ENCODE measurements around the gene IDH3G. TPM values are rescaled to one million over a fixed set of nuclear protein-coding genes. Genes with fewer than 3 reads are reported as not detected.

The IDH3G gene
- total RNA-seq, 1 donor from 2014 or later = 56.7 TPM

DNA sequence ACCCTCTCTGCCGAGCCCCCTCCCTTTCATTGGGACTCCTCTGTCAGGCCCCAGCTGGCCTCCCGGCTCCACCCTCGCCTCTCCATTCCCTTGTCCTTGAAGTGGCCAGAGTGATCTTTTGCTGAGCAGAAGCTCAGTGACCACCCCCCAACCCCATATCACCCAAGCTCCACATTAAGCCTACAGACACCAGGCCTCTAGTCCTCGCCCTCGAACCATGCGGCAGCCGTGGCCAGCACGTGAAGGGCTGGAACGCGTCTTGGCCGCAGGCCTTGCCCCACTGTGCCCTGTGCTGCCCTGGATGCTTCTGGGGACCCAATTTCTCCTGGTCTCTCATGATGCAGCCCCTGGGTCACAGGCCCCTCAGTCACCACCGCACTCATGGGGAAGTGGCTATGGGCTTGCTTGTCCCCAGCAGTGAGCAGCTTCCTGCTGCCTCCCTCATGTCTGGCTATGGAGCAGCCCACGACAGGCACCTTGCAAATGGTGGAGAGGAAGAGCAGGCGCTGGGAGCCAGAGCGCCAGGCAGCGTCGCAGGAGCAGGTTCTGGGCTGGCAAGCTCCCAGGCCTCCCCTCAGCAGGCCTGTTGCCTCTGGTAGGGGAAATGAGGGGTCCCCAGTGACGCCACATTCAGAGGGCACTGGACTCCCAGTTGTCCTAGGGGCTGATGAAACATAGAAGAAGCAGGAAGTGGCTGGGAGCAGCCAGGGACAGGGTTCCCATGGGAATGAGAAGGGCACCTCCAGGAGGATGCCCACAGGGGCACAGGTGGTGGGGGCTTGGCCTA is 14.1 kb downstream of the IDH3G start:
- Mint-ChIP-seq H3K9me3 (ENCODE audit: unreplicated experiment) (no peaks in the 10 kb centered on the region), H3K27ac (ENCODE audit: unreplicated experiment) (peak overlapping the region; percentile 18), H3K27me3 (ENCODE audit: unreplicated experiment) (no peaks in the 10 kb centered on the region), H3K36me3 (ENCODE audit: unreplicated experiment) (no peaks in the 10 kb centered on the region), H3K4me1 (ENCODE audit: low read depth, unreplicated experiment) (no peaks in the 10 kb centered on the region), H3K4me3 (ENCODE audit: unreplicated experiment) (no peak overlapping the region)
- TF ChIP-seq, protein P1, sequence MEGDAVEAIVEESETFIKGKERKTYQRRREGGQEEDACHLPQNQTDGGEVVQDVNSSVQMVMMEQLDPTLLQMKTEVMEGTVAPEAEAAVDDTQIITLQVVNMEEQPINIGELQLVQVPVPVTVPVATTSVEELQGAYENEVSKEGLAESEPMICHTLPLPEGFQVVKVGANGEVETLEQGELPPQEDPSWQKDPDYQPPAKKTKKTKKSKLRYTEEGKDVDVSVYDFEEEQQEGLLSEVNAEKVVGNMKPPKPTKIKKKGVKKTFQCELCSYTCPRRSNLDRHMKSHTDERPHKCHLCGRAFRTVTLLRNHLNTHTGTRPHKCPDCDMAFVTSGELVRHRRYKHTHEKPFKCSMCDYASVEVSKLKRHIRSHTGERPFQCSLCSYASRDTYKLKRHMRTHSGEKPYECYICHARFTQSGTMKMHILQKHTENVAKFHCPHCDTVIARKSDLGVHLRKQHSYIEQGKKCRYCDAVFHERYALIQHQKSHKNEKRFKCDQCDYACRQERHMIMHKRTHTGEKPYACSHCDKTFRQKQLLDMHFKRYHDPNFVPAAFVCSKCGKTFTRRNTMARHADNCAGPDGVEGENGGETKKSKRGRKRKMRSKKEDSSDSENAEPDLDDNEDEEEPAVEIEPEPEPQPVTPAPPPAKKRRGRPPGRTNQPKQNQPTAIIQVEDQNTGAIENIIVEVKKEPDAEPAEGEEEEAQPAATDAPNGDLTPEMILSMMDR (IDR thresholded peaks at IDR 0.05; ENCODE audit: partially characterized antibody, unreplicated experiment) = no peak
- DNase-seq = no peak

DNA sequence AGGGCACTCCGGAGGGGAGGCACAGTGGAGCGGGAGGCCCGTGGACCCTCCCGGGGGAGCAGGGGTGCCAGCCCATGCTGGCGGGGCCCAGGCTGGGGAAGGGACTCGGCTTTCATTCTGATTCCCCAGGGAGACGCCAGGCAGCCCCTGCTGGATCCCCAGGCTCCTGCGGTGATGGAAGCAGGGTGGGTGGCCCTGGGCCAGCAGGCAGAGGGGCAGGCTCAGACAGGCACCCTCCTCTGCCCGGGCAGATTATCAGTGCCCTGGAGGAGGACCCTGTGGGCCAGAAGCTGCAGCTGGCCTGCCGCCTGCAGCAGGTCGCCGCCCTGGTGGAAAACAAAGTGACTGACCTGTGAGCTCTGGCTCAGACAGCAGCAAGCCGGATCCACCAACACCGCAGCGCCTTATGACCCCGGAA is 15.5 kb downstream of the IDH3G start:
- DNase-seq = peak; percentile 6
- TF ChIP-seq, protein P1 (IDR thresholded peaks at IDR 0.05; ENCODE audit: partially characterized antibody, unreplicated experiment) = no peak
- H3K4me3 Mint-ChIP-seq (ENCODE audit: unreplicated experiment) = no peak overlapping the region
- no peaks in the 10 kb centered on the region for H3K4me1 Mint-ChIP-seq (ENCODE audit: low read depth, unreplicated experiment)
- no peaks in the 10 kb centered on the region for H3K9me3 Mint-ChIP-seq (ENCODE audit: unreplicated experiment)
- no peaks in the 10 kb centered on the region for H3K36me3 Mint-ChIP-seq (ENCODE audit: unreplicated experiment)
- no peaks in the 10 kb centered on the region for H3K27me3 Mint-ChIP-seq (ENCODE audit: unreplicated experiment)
- no peak overlapping the region for H3K27ac Mint-ChIP-seq (ENCODE audit: unreplicated experiment)

DNA sequence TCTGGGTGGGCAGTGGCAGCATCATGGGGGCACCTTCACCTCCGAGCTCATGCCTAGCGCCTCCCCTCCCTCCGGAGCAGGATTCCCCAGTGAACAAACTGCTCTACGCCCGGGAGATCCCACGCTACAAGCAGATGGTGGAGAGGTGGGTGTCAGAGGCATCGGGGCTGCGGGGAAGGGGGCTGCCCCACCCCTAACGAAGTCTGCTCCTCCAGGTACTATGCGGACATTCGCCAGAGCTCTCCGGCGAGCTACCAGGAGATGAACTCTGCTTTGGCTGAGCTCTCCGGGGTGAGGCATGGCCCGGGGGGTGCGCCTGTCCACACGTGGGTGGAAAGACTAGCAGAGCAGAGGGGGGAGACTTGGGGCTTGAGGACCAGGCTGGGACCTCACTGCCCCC is 16.0 kb downstream of the IDH3G start:
- Mint-ChIP-seq H3K27ac (ENCODE audit: unreplicated experiment) (no peak overlapping the region), H3K36me3 (ENCODE audit: unreplicated experiment) (no peaks in the 10 kb centered on the region), H3K4me3 (ENCODE audit: unreplicated experiment) (no peak overlapping the region), H3K9me3 (ENCODE audit: unreplicated experiment) (no peaks in the 10 kb centered on the region), H3K27me3 (ENCODE audit: unreplicated experiment) (no peaks in the 10 kb centered on the region), H3K4me1 (ENCODE audit: low read depth, unreplicated experiment) (no peaks in the 10 kb centered on the region)
- peak; percentile 0 for DNase-seq
- TF ChIP-seq, protein P1 (IDR thresholded peaks at IDR 0.05; ENCODE audit: partially characterized antibody, unreplicated experiment) = no peak

DNA sequence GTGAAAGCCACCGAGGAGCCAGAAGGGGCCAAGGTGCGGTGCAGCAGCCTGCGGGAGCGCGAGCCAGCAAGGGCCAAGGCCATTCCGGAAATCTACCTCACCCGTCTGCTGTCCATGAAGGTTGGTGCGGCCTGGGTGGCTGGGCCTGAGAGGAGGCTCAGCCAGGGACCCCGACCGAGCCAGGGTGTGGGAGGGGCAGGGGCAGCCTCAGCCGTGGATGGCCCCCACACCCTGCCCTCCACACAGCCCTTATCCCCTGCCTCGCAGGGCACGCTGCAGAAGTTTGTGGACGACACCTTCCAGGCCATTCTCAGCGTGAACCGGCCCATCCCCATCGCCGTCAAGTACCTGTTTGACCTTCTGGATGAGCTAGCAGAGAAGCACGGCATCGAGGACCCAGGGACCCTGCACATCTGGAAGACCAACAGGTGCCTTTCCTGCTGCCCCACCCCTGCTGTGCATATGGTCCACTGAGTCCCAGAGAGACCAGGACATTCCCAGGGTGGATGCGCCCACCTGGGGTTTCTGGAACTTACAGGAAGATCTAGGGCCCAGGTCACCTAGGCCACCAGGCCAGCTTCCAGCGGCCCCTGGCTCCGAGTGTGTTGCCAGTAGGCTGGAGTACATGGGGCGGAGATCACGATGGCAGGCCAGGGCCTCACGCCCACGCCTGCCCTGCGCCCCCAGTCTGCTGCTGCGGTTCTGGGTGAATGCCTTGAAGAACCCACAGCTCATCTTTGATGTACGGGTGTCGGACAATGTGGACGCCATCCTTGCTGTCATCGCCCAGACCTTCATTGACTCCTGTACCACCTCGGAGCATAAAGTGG is 16.7 kb downstream of the IDH3G start:
- no peaks in the 10 kb centered on the region for H3K9me3 Mint-ChIP-seq (ENCODE audit: unreplicated experiment)
- no peaks in the 10 kb centered on the region for H3K4me1 Mint-ChIP-seq (ENCODE audit: low read depth, unreplicated experiment)

More for the DNA sequence above, 16.7 kb downstream of the IDH3G start:
- Mint-ChIP-seq H3K36me3 (ENCODE audit: unreplicated experiment) (no peaks in the 10 kb centered on the region), H3K27me3 (ENCODE audit: unreplicated experiment) (no peaks in the 10 kb centered on the region), H3K27ac (ENCODE audit: unreplicated experiment) (no peak overlapping the region), H3K4me3 (ENCODE audit: unreplicated experiment) (no peak overlapping the region)
- TF ChIP-seq, protein P1 (IDR thresholded peaks at IDR 0.05; ENCODE audit: partially characterized antibody, unreplicated experiment) = no peak
- DNase-seq = no peak

Measured in glutamatergic neuron (in vitro differentiated cells).